SK-N-SH (cell line): Measurements from ENCODE around the gene TM9SF1. TPM values are rescaled to one million over a fixed set of nuclear protein-coding genes. Genes with fewer than 3 reads are reported as not detected.

Experiments used
- CTCF ChIA-PET: fragments of 300-600, 350-600 bp; formaldehyde crosslinking; extraction: SDS; loops from one replicate; lab custom pipeline; 2021; lab: Yijun Ruan, JAX
- POLR2A ChIA-PET: fragments of 350-600 bp; sonication (Branson Sonifier 250); formaldehyde crosslinking; extraction: SDS; loops from one replicate; lab custom pipeline; 2020; ENCODE audit warnings: antibody characterized with exemption, inconsistent platforms; lab: Yijun Ruan, JAX
- DNase-seq: peaks from one replicate; pipeline ENCODE4 v3.0.0; 2012
- H2AFZ ChIP-seq: fragments of 200-600 bp; sonication (generic); 2 replicates; pipeline ENCODE4 v1.8.1; 2016; ENCODE audit warnings: antibody characterized with exemption, mild to moderate bottlenecking, low read depth
- H3F3A ChIP-seq: fragments of 200-600 bp; sonication (generic); replicated peaks from 2 replicates; pipeline ENCODE3; 2016; ENCODE audit warnings: antibody characterized with exemption, mild to moderate bottlenecking; ENCODE audit not compliant: insufficient read depth
- H3K27ac ChIP-seq, 2 experiments: fragments of 200-500 bp in 1 of 2; fragments of 200-600 bp in 1 of 2; sonication (Bioruptor generic) in 1 of 2; sonication (generic), shearing (Covaris generic) in 1 of 2; 2 replicates each; pipeline versions ENCODE4 v1.5.1 to v1.6.1; 2014 to 2016; ENCODE audit warnings: low read depth in 2 of 2, inconsistent platforms in 1 of 2, low read length in 1 of 2, mild to moderate bottlenecking in 1 of 2, mixed read lengths in 1 of 2
- H3K27me3 ChIP-seq: fragments of 200-600 bp; sonication (generic), shearing (Covaris generic); 2 replicates; pipeline ENCODE4 v1.6.1; 2016; ENCODE audit warnings: mixed run types; ENCODE audit not compliant: insufficient read depth
- H3K36me3 ChIP-seq, 2 experiments: fragments of 200-500 bp in 1 of 2; fragments of 200-600 bp in 1 of 2; sonication (Bioruptor generic) in 1 of 2; sonication (generic) in 1 of 2; replicated peaks in 1 of 2; 2 replicates each; pipeline versions ENCODE3 to v1.5.1; 2014 to 2016; ENCODE audit warnings: low read length in 1 of 2, mild to moderate bottlenecking in 1 of 2; ENCODE audit not compliant: insufficient read depth in 2 of 2, control insufficient read depth in 1 of 2
- H3K4me1 ChIP-seq, 2 experiments: fragments of 200-500 bp in 1 of 2; fragments of 200-600 bp in 1 of 2; sonication (Bioruptor generic) in 1 of 2; sonication (generic), shearing (Covaris generic) in 1 of 2; 2 replicates each; pipeline versions ENCODE4 v1.5.1 to v1.6.1; 2014 to 2016; ENCODE audit warnings: low read depth in 1 of 2, low read length in 1 of 2, mixed run types in 1 of 2; ENCODE audit not compliant: insufficient read depth in 2 of 2, control insufficient read depth in 1 of 2
- H3K4me2 ChIP-seq: fragments of 200-600 bp; sonication (generic), shearing (Covaris generic); 2 replicates; pipeline ENCODE4 v1.6.1; 2017; ENCODE audit warnings: mixed run types
- H3K4me3 ChIP-seq, 2 experiments: fragments of 200-500 bp in 1 of 2; fragments of 200-600 bp in 1 of 2; sonication (Bioruptor generic) in 1 of 2; sonication (generic), shearing (Covaris generic) in 1 of 2; 2 replicates each; pipeline versions ENCODE4 v1.5.1 to v1.8.1; 2014 to 2016; ENCODE audit warnings: low read depth in 2 of 2, inconsistent platforms in 1 of 2, low read length in 1 of 2, mild to moderate bottlenecking in 1 of 2, mixed read lengths in 1 of 2, moderate library complexity in 1 of 2
- H3K79me2 ChIP-seq: fragments of 200-600 bp; sonication (generic); 2 replicates; pipeline ENCODE4 v1.8.1; 2017; ENCODE audit warnings: mild to moderate bottlenecking; ENCODE audit not compliant: insufficient read depth
- H3K9ac ChIP-seq: fragments of 200-600 bp; sonication (generic); 2 replicates; pipeline ENCODE4 v1.6.1; 2017; ENCODE audit warnings: mixed run types
- H3K9me2 ChIP-seq: fragments of 200-600 bp; sonication (generic); 2 replicates; pipeline ENCODE4 v1.6.1; 2017; ENCODE audit warnings: mixed run types
- H3K9me3 ChIP-seq: fragments of 200-600 bp; sonication (generic); 2 replicates; pipeline ENCODE4 v1.6.1; 2017; ENCODE audit warnings: mixed run types, mild to moderate bottlenecking, moderate library complexity
- H4K20me1 ChIP-seq: fragments of 200-600 bp; sonication (generic); 2 replicates; pipeline ENCODE4 v1.6.1; 2017; ENCODE audit warnings: mild to moderate bottlenecking, mixed run types; ENCODE audit not compliant: insufficient read depth
- FOXM1 ChIP-seq: IDR thresholded peaks from 2 replicates; pipeline ENCODE4 v1.4.0; 2012; ENCODE audit warnings: low read depth, mild to moderate bottlenecking
- NFIC ChIP-seq: IDR thresholded peaks from 2 replicates; pipeline ENCODE4 v1.4.0; 2012; ENCODE audit warnings: borderline replicate concordance
- RAD21 ChIP-seq: IDR thresholded peaks from 2 replicates; pipeline ENCODE4 v1.6.1; 2012; ENCODE audit warnings: mild to moderate bottlenecking, low read length
- SMC3 ChIP-seq: IDR thresholded peaks from 2 replicates; pipeline ENCODE4 v1.6.1; 2012; ENCODE audit warnings: low read depth, low read length, improper control_type of control experiment
- USF1 ChIP-seq: IDR thresholded peaks from 2 replicates; pipeline ENCODE4 v1.4.0; 2012; ENCODE audit warnings: low read depth, borderline replicate concordance
- YY1 ChIP-seq: IDR thresholded peaks from 2 replicates; pipeline ENCODE4 v1.4.0; 2012; ENCODE audit warnings: low read depth, mild to moderate bottlenecking
- WGBS: methylation state at CpG from one replicate; pipeline ENCODE4 v1.1.6; 2017; ENCODE audit warnings: low lambda C conversion rate; 5-methylcytosine and 5-hydroxymethylcytosine counted together
- polyA plus RNA-seq, 3 experiments: library from polyadenylated mRNA; depleted of rRNA; stranded (reverse); fragments of >200 nt; gene quantifications; 2 replicates each; pipeline ENCODE4 v1.2.3, GENCODE V29; 2012
- TF ChIP-seq, protein P1 (sequence below): fragments of 200-600 bp; sonication (generic); IDR thresholded peaks from 2 replicates; pipeline ENCODE4 v1.6.1; 2017; ENCODE audit warnings: antibody characterized with exemption, mild to moderate bottlenecking, moderate library complexity

The TM9SF1 gene
- polyA plus RNA-seq, 1 of the 3 experiments (the other 2 are of a cell fraction) = 48.7 TPM

GRCh38 chr14:24182110-24182882 is 12.9 kb downstream of the TM9SF1 start:
- Histone ChIP-seq H3K9ac (no peak overlapping the region), H2AFZ (no peak overlapping the region), H3K27ac (no peak overlapping the region; a peak in 1 of 4 replicates), H3K9me3 (no peaks in the 10 kb centered on the region), H3K79me2 (peaks cover 8% of the 10 kb centered on the region; the same call in 1 of the 2 replicates), H3K4me2 (no peak overlapping the region), H3K4me3 (no peak overlapping the region), H3F3A (peaks cover 11% of the 10 kb centered on the region), H3K4me1 (peaks cover under 1 to 9% of the 10 kb centered on the region in 2 experiments; a peak in 2 of 4 replicates), H4K20me1 (no peaks in the 10 kb centered on the region), H3K27me3 (no peaks in the 10 kb centered on the region), H3K36me3 (peaks cover 21 to 97% of the 10 kb centered on the region in 2 experiments)
- no peak for DNase-seq
- 93% methylated on average over 12 of the region's 14 CpGs for WGBS
- ChIA-PET POLR2A (interaction anchor here (0.6 to 3.1 kb wide), 4 partner anchors 10 to 24 kb away, joined by 3 to 21 read pairs (median 6); partner anchors contain the start of genes IRF9, REC8 and TM9SF1), CTCF (interaction anchor here (0.8 to 3.8 kb wide), 4 partner anchors 21 to 249 kb away, joined by 3 to 16 read pairs (median 8); partner anchors contain the start of gene IRF9)
- no peak for TF ChIP-seq USF1
- TF ChIP-seq, protein P1, sequence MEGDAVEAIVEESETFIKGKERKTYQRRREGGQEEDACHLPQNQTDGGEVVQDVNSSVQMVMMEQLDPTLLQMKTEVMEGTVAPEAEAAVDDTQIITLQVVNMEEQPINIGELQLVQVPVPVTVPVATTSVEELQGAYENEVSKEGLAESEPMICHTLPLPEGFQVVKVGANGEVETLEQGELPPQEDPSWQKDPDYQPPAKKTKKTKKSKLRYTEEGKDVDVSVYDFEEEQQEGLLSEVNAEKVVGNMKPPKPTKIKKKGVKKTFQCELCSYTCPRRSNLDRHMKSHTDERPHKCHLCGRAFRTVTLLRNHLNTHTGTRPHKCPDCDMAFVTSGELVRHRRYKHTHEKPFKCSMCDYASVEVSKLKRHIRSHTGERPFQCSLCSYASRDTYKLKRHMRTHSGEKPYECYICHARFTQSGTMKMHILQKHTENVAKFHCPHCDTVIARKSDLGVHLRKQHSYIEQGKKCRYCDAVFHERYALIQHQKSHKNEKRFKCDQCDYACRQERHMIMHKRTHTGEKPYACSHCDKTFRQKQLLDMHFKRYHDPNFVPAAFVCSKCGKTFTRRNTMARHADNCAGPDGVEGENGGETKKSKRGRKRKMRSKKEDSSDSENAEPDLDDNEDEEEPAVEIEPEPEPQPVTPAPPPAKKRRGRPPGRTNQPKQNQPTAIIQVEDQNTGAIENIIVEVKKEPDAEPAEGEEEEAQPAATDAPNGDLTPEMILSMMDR = no peak
- TF ChIP-seq, all 33 proteins: peak for 0
- no peaks in the 10 kb centered on the region for H3K9me2 ChIP-seq

DNA sequence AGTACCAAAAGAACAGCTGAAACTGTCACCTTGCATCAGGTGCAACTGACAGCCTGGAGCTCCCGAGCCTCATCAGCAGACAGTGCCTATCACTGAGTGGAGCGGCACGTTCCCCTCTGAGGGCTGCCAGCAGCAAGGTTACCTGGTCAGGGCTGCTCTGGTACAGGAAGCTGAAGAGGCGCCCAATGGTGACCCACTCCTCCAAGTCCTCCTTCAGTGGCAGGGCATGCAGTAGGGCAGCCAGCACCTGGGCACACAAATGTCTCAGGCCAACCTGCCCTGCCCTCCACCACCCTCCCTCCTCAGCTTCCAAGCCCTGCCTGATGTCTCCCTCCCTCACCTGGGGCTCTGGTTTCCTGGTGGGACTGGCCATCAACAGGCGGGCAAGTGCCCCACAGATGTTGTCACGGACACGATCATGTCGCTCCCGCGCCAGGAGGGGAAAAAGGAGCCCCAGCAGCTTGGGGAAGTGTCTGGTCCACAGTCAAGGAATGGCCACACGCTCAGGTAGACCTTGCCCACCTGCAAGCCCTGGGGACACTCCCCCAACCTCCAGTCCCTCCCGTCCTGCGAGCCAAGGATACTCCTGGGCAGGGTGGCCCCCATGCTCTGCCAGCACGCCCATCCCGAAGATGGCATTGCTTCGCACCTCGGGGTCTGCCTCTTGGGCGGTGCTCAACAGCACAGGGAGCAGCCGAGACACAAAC is 13.7 kb downstream of the TM9SF1 start:
- WGBS = 100% methylated on average over 2 of the region's 19 CpGs
- TF ChIP-seq RAD21 (no peak), YY1 (no peak), NFIC (no peak), FOXM1 (no peak), USF1 (no peak), SMC3 (no peak)
- H2AFZ ChIP-seq = no peak overlapping the region
- CTCF ChIA-PET = interaction anchor here (0.9 to 2.4 kb wide), 3 partner anchors 21 to 124 kb away, joined by 3 to 11 read pairs (median 3); partner anchors contain the start of gene IRF9
- no peaks in the 10 kb centered on the region for H3K9me3 ChIP-seq
- H3K27me3 ChIP-seq = no peaks in the 10 kb centered on the region
- no peaks in the 10 kb centered on the region for H3K9me2 ChIP-seq
- POLR2A ChIA-PET = interaction anchor here (0.8 to 3.3 kb wide), 4 partner anchors 9 to 20 kb away, joined by 4 to 21 read pairs (median 10); partner anchors contain the start of genes IRF9, REC8 and TM9SF1
- no peaks in the 10 kb centered on the region for H4K20me1 ChIP-seq
- no peak overlapping the region for H3K4me3 ChIP-seq
- no peak overlapping the region for H3K9ac ChIP-seq
- H3F3A ChIP-seq = peaks cover 11% of the 10 kb centered on the region
- H3K36me3 ChIP-seq = peaks cover 15 to 95% of the 10 kb centered on the region in 2 experiments
- peaks cover under 1% of the 10 kb centered on the region; the same call in 1 of the 2 replicates for H3K79me2 ChIP-seq
- no peak overlapping the region; a peak in 1 of 4 replicates for H3K27ac ChIP-seq
- H3K4me2 ChIP-seq = no peak overlapping the region
- peaks cover 0 to 11% of the 10 kb centered on the region in 2 experiments; a peak in 2 of 4 replicates for H3K4me1 ChIP-seq
- DNase-seq = no peak
